Retinal pigment epithelial cell (primary cell): ENCODE data around the gene LRCH1.

Source experiments
- DNase-seq: peaks from one replicate; pipeline ENCODE4 v3.0.0-alpha.2; 2010; ENCODE audit warnings: low read depth
- H3K4me3 ChIP-seq: 2 replicates; pipeline ENCODE4 v1.5.1; 2011; ENCODE audit warnings: mild to moderate bottlenecking, low read length, control low read depth, moderate library complexity
- CTCF ChIP-seq: conservative IDR thresholded peaks from 2 replicates; pipeline ENCODE4 v1.5.1; 2011; ENCODE audit warnings: low read depth, low read length, control low read depth, inconsistent platforms

The LRCH1 gene

DNA sequence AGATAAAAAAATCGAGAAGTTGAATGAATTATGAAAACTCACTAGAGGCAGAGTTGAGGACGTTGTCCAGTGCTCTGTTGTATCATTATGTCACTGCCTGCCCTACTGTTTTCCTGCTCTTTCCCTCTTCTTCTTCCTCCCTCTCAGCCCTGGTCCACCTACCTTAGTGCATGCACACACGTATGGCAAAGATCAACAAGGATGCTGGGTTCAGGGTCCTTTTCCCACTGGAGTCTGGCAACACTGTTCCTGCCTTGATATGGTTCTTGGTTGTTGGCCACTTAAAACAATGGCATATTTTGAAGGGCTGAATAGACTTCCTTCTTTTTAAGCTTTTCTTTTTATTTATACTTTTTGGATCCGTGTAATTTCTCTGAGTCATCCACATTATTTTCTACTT, 74.5 kb downstream of the LRCH1 start:
- no peak overlapping the region for H3K4me3 ChIP-seq
- DNase-seq = no peak
- TF ChIP-seq CTCF = no peak

DNA sequence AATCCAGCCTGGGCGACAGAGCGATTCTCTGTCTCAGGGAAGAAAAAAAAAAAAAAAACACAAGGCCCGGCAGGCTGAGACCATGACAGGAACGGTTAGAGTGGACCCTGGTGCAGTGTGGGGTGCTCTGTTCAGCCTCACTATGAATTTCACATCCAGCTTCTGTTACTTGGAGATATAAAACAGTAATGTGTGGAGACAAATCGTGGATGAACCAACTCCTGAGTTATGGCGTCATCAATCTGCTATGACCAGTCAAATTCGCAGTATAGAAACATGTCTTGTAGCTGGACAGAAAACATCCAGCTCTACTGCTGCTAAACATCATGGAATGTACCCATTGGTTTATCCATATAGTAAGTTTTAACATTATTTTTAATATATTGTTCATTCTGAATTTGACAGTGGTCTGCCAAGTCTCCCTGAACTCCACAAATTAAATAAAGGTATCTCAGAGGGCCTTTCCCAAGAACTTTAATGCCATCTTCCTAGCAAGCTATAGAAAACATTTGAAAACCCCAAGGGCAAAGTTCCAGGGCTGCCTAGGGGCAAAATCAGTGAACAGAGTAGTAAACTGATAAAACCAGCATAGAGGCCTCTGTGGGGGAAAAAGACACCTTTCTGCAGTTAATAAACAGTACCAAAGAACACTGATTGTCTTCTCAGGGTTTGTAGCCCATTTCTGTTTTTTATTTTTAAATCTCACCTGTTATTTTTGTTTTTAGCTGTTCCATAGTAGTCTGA, 75.8 kb downstream of the LRCH1 start:
- no peak for TF ChIP-seq CTCF
- no peak overlapping the region for H3K4me3 ChIP-seq

GRCh38 chr13:46629811-46630413, 76.9 kb downstream of the LRCH1 start:
- no peak for DNase-seq

More for the DNA sequence above, 75.8 kb downstream of the LRCH1 start:
- DNase-seq = no peak

DNA sequence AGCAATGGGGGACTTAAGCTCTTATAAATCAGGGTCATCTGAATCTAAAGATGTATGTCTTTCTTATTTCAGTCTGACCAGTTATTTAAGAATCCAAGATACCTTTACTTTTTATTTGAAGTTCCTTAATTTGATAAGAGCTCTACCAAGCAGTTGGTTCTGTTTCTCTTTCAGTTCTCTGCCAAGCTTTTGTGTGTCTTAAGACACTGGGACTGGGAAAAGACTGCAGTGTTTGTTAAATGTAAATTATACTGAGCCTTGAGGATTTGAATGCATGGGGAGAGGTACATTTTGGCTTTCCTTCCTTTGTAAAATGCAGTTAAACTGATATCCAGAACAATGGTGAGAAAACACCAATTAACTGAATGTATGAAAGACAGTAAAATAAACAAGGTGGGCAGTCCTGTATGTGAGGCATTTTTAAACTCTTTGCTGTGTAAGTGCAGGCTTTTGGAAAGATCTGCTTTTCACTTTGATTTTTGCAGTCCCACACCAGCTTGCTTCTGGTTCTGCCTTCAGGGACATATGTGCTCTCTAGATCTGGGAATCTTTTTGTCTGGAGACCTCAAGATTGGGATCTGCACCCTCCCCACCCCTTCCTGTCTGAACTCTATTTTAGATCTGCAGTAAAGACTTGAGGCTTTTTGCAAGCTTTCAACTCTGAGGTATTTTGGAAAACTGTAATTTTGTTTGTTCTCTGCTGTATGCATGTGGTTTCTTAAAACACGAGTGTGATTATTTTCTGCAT, 77.6 kb downstream of the LRCH1 start:
- DNase-seq = no peak
- no peak for TF ChIP-seq CTCF
- no peak overlapping the region for H3K4me3 ChIP-seq

More at GRCh38 chr13:46629811-46630413, 76.9 kb downstream of the LRCH1 start:
- H3K4me3 ChIP-seq = no peak overlapping the region
- TF ChIP-seq CTCF = no peak

GRCh38 chr13:46631179-46631542, 78.2 kb downstream of the LRCH1 start:
- no peak overlapping the region for H3K4me3 ChIP-seq
- TF ChIP-seq CTCF = no peak
- no peak for DNase-seq

- no peak for TF ChIP-seq CTCF
- DNase-seq = no peak
- H3K4me3 ChIP-seq = no peak overlapping the region
Observed at GRCh38 chr13:46632176-46632575, 79.2 kb downstream of the LRCH1 start.
